Nephron (organoid): ENCODE data around the gene SPA17.

Source experiments
- H3K27ac Mint-ChIP-seq, 3 experiments: 2 replicates each; pipeline ENCODE4 v1.8.0; 2020; ENCODE audit warnings: mixed read lengths in 3 of 3, mild to moderate bottlenecking in 2 of 3, moderate library complexity in 1 of 3
- H3K27me3 Mint-ChIP-seq: 2 replicates; pipeline ENCODE4 v1.8.0; 2021; ENCODE audit warnings: low read depth, mild to moderate bottlenecking, moderate library complexity, mixed read lengths
- H3K36me3 Mint-ChIP-seq: 2 replicates; pipeline ENCODE4 v1.8.0; 2020; ENCODE audit warnings: low read depth, mixed read lengths
- H3K4me1 Mint-ChIP-seq: 2 replicates; pipeline ENCODE4 v1.8.0; 2020; ENCODE audit warnings: mixed read lengths
- H3K4me3 Mint-ChIP-seq, 3 experiments: 2 replicates each; pipeline ENCODE4 v1.8.0; 2020; ENCODE audit warnings: mild to moderate bottlenecking in 3 of 3, mixed read lengths in 3 of 3, moderate library complexity in 2 of 3
- H3K9me3 Mint-ChIP-seq: 2 replicates; pipeline ENCODE4 v1.8.0; 2020; ENCODE audit warnings: mixed read lengths
- CTCF ChIP-seq, 3 experiments: fragments of 200-600 bp; sonication (generic); IDR thresholded peaks; one replicate each; pipeline ENCODE4 v1.5.0; 2021; ENCODE audit warnings: antibody characterized with exemption in 3 of 3; ENCODE audit not compliant: unreplicated experiment in 3 of 3

SPA17 gene

DNA sequence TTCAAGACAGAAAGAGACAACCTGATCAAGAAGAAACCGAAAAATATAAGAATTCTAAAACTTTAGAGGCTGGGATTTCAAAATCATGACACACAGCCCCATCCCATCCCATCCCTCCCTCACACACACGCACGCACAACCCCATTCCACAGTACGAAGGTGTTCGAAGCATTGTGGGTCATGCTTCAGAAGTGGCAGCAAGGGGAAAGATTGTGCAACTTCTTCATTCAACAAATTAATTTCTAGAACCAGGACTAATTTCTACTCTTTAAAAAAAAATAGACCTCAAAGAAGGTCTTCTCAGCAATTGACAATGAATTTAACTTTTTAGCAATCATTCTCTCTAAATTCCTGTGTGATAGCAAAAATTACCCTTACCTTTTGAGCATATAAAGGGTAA, 867 bp downstream of the SPA17 start:
- peak overlapping the region; percentile 74 to 94 (median 93) for H3K27ac Mint-ChIP-seq
- no peaks in the 10 kb centered on the region for H3K9me3 Mint-ChIP-seq
- peaks cover 10% of the 10 kb centered on the region for H3K4me1 Mint-ChIP-seq
- TF ChIP-seq CTCF (IDR thresholded peaks at IDR 0.05; ENCODE audit: unreplicated experiment in 3 of 3): no peak
- H3K4me3 Mint-ChIP-seq: peak overlapping the region; percentile 91 to 96 (median 94)
- H3K36me3 Mint-ChIP-seq: no peaks in the 10 kb centered on the region
- peaks cover 12% of the 10 kb centered on the region for H3K27me3 Mint-ChIP-seq

DNA sequence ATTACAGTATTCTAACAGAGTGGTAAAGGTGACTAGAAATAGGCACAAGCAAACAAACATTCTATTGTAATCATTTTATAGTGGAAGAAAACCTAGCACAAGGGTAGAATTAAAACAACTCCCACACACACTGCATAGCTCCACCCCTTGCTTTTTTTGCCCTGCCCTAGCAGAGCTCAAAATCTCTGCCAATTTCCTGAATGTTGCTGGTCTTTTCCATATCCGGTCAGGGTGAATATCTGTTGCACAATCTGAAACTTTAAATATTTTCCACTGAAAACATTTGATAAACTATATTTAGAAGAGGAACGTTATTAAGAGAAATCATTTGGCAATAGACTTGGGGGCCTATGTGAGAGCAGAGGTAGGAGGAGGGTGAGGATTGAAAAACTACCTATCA, 2.7 kb downstream of the SPA17 start:
- Mint-ChIP-seq H3K36me3 (peaks cover 6% of the 10 kb centered on the region), H3K4me1 (peaks cover 10% of the 10 kb centered on the region), H3K4me3 (peak overlapping the region; percentile 10 to 66 (median 49)), H3K27me3 (peaks cover 6% of the 10 kb centered on the region), H3K27ac (no peak overlapping the region), H3K9me3 (no peaks in the 10 kb centered on the region)
- no peak for TF ChIP-seq CTCF (IDR thresholded peaks at IDR 0.05; ENCODE audit: unreplicated experiment in 3 of 3)

- H3K27ac Mint-ChIP-seq: no peak overlapping the region
- peaks cover 5% of the 10 kb centered on the region for H3K4me1 Mint-ChIP-seq
- peaks cover 25% of the 10 kb centered on the region for H3K36me3 Mint-ChIP-seq
- H3K9me3 Mint-ChIP-seq: peaks cover 9% of the 10 kb centered on the region
- no peak for TF ChIP-seq CTCF (IDR thresholded peaks at IDR 0.05; ENCODE audit: unreplicated experiment in 3 of 3)
- no peaks in the 10 kb centered on the region for H3K27me3 Mint-ChIP-seq
- no peak overlapping the region for H3K4me3 Mint-ChIP-seq
Measured at GRCh38 chr11:124678416-124678815, 4.7 kb downstream of the SPA17 start.

- Mint-ChIP-seq H3K27me3 (no peaks in the 10 kb centered on the region), H3K36me3 (peaks cover 45% of the 10 kb centered on the region), H3K9me3 (peaks cover 28% of the 10 kb centered on the region), H3K27ac (no peak overlapping the region), H3K4me1 (no peaks in the 10 kb centered on the region), H3K4me3 (no peak overlapping the region)
- no peak for TF ChIP-seq CTCF (IDR thresholded peaks at IDR 0.05; ENCODE audit: unreplicated experiment in 3 of 3)
Measured at GRCh38 chr11:124681421-124681820, 7.7 kb downstream of the SPA17 start.

- Mint-ChIP-seq H3K4me1 (no peaks in the 10 kb centered on the region), H3K27me3 (no peaks in the 10 kb centered on the region), H3K4me3 (no peak overlapping the region), H3K36me3 (peaks cover 54% of the 10 kb centered on the region), H3K27ac (no peak overlapping the region), H3K9me3 (peaks cover 37% of the 10 kb centered on the region)
- TF ChIP-seq CTCF (IDR thresholded peaks at IDR 0.05; ENCODE audit: unreplicated experiment in 3 of 3): no peak
Measured at GRCh38 chr11:124682443-124682842, 8.7 kb downstream of the SPA17 start.

- H3K9me3 Mint-ChIP-seq: peaks cover 2% of the 10 kb centered on the region
- H3K27me3 Mint-ChIP-seq: peaks cover under 1% of the 10 kb centered on the region
- peaks cover 9% of the 10 kb centered on the region for H3K36me3 Mint-ChIP-seq
- H3K4me1 Mint-ChIP-seq: no peaks in the 10 kb centered on the region
- no peak for TF ChIP-seq CTCF (IDR thresholded peaks at IDR 0.05; ENCODE audit: unreplicated experiment in 3 of 3)
- no peak overlapping the region for H3K27ac Mint-ChIP-seq
- no peak overlapping the region for H3K4me3 Mint-ChIP-seq
Measured at GRCh38 chr11:124693142-124693541, 19.4 kb downstream of the SPA17 start.
